Endothelial cell of umbilical vein (primary cell): ENCODE results near the gene TTLL11. TPM values are rescaled to one million over a fixed set of nuclear protein-coding genes. Genes with fewer than 3 reads are reported as not detected.

Source experiments
- BruUV-seq: library from RNA; stranded (reverse); fragments of 400-500 nt; replicated peaks from 2 replicates; lab custom pipeline; 2021; lab: Mats Ljungman, UMichigan
- CTCF ChIA-PET: fragments of 300-600, 350-600 bp; sonication (Branson Sonifier 250); formaldehyde crosslinking; loops from one replicate; lab custom pipeline; 2021; ENCODE audit warnings: antibody characterized with exemption, inconsistent platforms; lab: Charles Lee
- POLR2A ChIA-PET: fragments of 300-600, 350-600 bp; sonication (Branson Sonifier 250); formaldehyde crosslinking; loops from one replicate; lab custom pipeline; 2021; ENCODE audit warnings: antibody characterized with exemption, inconsistent platforms; lab: Charles Lee
- DNase-seq: peaks from one replicate; pipeline ENCODE4 v3.0.0-alpha.2; 2011; ENCODE audit warnings: low read depth, low spot score
- FAIRE-seq: peaks from 2 replicates; lab custom pipeline; 2011; peaks lifted over from hg19 to GRCh38; lab: Jason Lieb, UNC
- H2AFZ ChIP-seq: 2 replicates; pipeline ENCODE4 v1.6.0; 2012; ENCODE audit warnings: low read depth, low read length, control low read depth, inconsistent platforms
- H3K27ac ChIP-seq: 2 replicates; pipeline ENCODE4 v1.5.1; 2011; ENCODE audit warnings: low read depth, mild to moderate bottlenecking, control low read depth, low read length, moderate library complexity; ENCODE audit not compliant: insufficient read depth
- H3K27me3 ChIP-seq, 2 experiments: 2 replicates each; pipeline versions ENCODE4 v1.6.0 to v1.6.1; 2011; ENCODE audit warnings: low read length in 2 of 2, mixed read lengths in 1 of 2; ENCODE audit not compliant: control insufficient read depth in 2 of 2, insufficient read depth in 2 of 2
- H3K36me3 ChIP-seq, 2 experiments: 2 replicates in 1 of 2; 3 replicates in 1 of 2; pipeline ENCODE4 v1.5.1; 2011; ENCODE audit warnings: low read length in 2 of 2, mild to moderate bottlenecking in 1 of 2, moderate library complexity in 1 of 2; ENCODE audit not compliant: control insufficient read depth in 2 of 2, insufficient read depth in 2 of 2; ENCODE audit errors: extremely low read depth in 1 of 2
- H3K4me1 ChIP-seq: 3 replicates; pipeline ENCODE4 v1.5.1; 2011; ENCODE audit warnings: mild to moderate bottlenecking, low read length; ENCODE audit not compliant: control insufficient read depth, insufficient read depth; ENCODE audit errors: extremely low read depth
- H3K4me2 ChIP-seq: 2 replicates; pipeline ENCODE4 v1.6.1; 2011; ENCODE audit warnings: low read length, control low read depth, mixed read lengths; ENCODE audit not compliant: insufficient read depth
- H3K4me3 ChIP-seq, 3 experiments: fragments of 200-600 bp in 1 of 3; sonication (generic), shearing (Covaris generic) in 1 of 3; replicated peaks in 1 of 3; 2 replicates each; pipeline ENCODE4 v1.5.1; 2011 to 2016; ENCODE audit warnings: control low read depth in 3 of 3, low read length in 3 of 3, mild to moderate bottlenecking in 2 of 3, inconsistent platforms in 1 of 3, low read depth in 1 of 3, moderate library complexity in 1 of 3; ENCODE audit not compliant: insufficient read depth in 1 of 3
- H3K79me2 ChIP-seq: 2 replicates; pipeline ENCODE4 v1.6.0; 2012; ENCODE audit warnings: low read length, inconsistent platforms; ENCODE audit not compliant: control insufficient read depth, insufficient read depth
- H3K9ac ChIP-seq: replicated peaks from 2 replicates; pipeline ENCODE3; 2011; ENCODE audit warnings: low read length, control low read depth; ENCODE audit not compliant: insufficient read depth; ENCODE audit errors: extremely low read depth
- H3K9me1 ChIP-seq: replicated peaks from 3 replicates; pipeline ENCODE4 v1.6.0; 2011; ENCODE audit warnings: mild to moderate bottlenecking, low read length; ENCODE audit not compliant: control insufficient read depth, insufficient read depth; ENCODE audit errors: extremely low read depth
- H3K9me3 ChIP-seq: replicated peaks from 2 replicates; pipeline ENCODE4 v1.5.1; 2012; ENCODE audit warnings: low read length, inconsistent platforms; ENCODE audit not compliant: control insufficient read depth, insufficient read depth
- H4K20me1 ChIP-seq: replicated peaks from 2 replicates; pipeline ENCODE3; 2011; ENCODE audit warnings: mild to moderate bottlenecking, low read length; ENCODE audit not compliant: control insufficient read depth, insufficient read depth; ENCODE audit errors: extremely low read depth
- EZH2 ChIP-seq: IDR thresholded peaks from 2 replicates; pipeline ENCODE4 v1.6.1; 2012; ENCODE audit warnings: borderline replicate concordance, low read depth, mild to moderate bottlenecking, moderate library complexity, low read length, inconsistent platforms; ENCODE audit not compliant: severe bottlenecking
- FOS ChIP-seq: IDR thresholded peaks from 2 replicates; pipeline ENCODE4 v1.6.1; 2011; ENCODE audit warnings: mild to moderate bottlenecking, low read length, moderate library complexity, borderline replicate concordance; ENCODE audit not compliant: insufficient read depth
- GATA2 ChIP-seq: IDR thresholded peaks from 2 replicates; pipeline ENCODE4 v1.7.0; 2011; ENCODE audit warnings: low read depth, mild to moderate bottlenecking, moderate library complexity, mixed read lengths, low read length; ENCODE audit not compliant: insufficient read length, insufficient read depth
- JUN ChIP-seq: IDR thresholded peaks from 2 replicates; pipeline ENCODE4 v1.6.1; 2011; ENCODE audit warnings: borderline replicate concordance, low read depth; ENCODE audit not compliant: insufficient read length, insufficient read depth
- MAX ChIP-seq: IDR thresholded peaks from 2 replicates; pipeline ENCODE4 v1.6.1; 2011; ENCODE audit not compliant: insufficient read depth, insufficient read length
- MYC ChIP-seq: IDR thresholded peaks from one replicate; pipeline ENCODE4 v1.6.1; 2011; ENCODE audit warnings: mild to moderate bottlenecking, low read depth, low read length
- POLR2A ChIP-seq: IDR thresholded peaks from 2 replicates; pipeline ENCODE4 v1.6.1; 2012; ENCODE audit warnings: low read depth, mild to moderate bottlenecking, control low read depth, low read length
- POLR2AphosphoS5 ChIP-seq: IDR thresholded peaks from 2 replicates; pipeline ENCODE4 v1.6.1; 2012; ENCODE audit warnings: low read depth, mild to moderate bottlenecking, control low read depth, low read length, moderate library complexity; ENCODE audit not compliant: insufficient read depth
- dilution Hi-C: fragments of 300-500 bp; cut with MboI; formaldehyde crosslinking; loops from one replicate; pipeline ENCODE4 v1.15.0; 2019; ENCODE audit warnings: low sequenced_read_pairs; ENCODE audit not compliant: extremely low pct_ligation_motif_present
- intact Hi-C: fragments of 100-400 bp; cut with micrococcal nuclease; formaldehyde crosslinking; loops from one replicate; pipeline ENCODE4 v1.10.0; 2022
- polyA plus RNA-seq, 4 experiments: library from polyadenylated mRNA; depleted of rRNA in 3 of 4; stranded (reverse) in 3 of 4; unstranded in 1 of 4; fragments of >200 nt; gene quantifications; 2 replicates each; pipeline versions ENCODE4 v1.2.1 to v1.2.3, GENCODE V29; 2011 to 2012; ENCODE audit warnings: missing spikeins in 1 of 4
- total RNA-seq: library from RNA; stranded (reverse); gene quantifications from 2 replicates; pipeline ENCODE4 v1.2.3, GENCODE V29; 2021
- TF ChIP-seq, protein P1 (sequence below), 2 donors: IDR thresholded peaks; 1 replicate in 1 of 2; 2 replicates in 1 of 2; pipeline ENCODE4 v1.5.1; 2011; ENCODE audit warnings: low read length in 2 of 2, mild to moderate bottlenecking in 2 of 2, moderate library complexity in 2 of 2, control low read depth in 1 of 2, inconsistent platforms in 1 of 2, low read depth in 1 of 2; ENCODE audit not compliant: insufficient read depth in 1 of 2; ENCODE audit errors: extremely low read depth in 1 of 2

TTLL11 gene
- total and polyA plus RNA-seq, 2 donors (not counting 3 experiments of a cell fraction or from before 2014, with no cell fraction given) = 4.9 to 5.1 TPM

GRCh38 chr9:122084026-122084675, 9.0 kb downstream of the TTLL11 start:
- Histone ChIP-seq H3K79me2 (no peaks in the 10 kb centered on the region), H4K20me1 (no peaks in the 10 kb centered on the region), H3K9ac (no peak overlapping the region), H3K27ac (no peak overlapping the region), H2AFZ (no peak overlapping the region), H3K9me3 (no peaks in the 10 kb centered on the region), H3K4me3 (no peak overlapping the region), H3K36me3 (no peaks in the 10 kb centered on the region), H3K27me3 (no peaks in the 10 kb centered on the region), H3K4me2 (no peak overlapping the region), H3K4me1 (no peaks in the 10 kb centered on the region), H3K9me1 (no peaks in the 10 kb centered on the region)
- CTCF ChIA-PET = interaction anchor here (1.6 kb wide), 1 partner anchor 15 kb away, joined by 4 read pairs; no protein-coding TSS in a partner anchor
- TF ChIP-seq MAX = no peak
- TF ChIP-seq MYC = no peak
- TF ChIP-seq POLR2A = no peak
- TF ChIP-seq POLR2AphosphoS5 = no peak
- TF ChIP-seq EZH2 = no peak
- no peak for TF ChIP-seq FOS
- TF ChIP-seq, protein P1, sequence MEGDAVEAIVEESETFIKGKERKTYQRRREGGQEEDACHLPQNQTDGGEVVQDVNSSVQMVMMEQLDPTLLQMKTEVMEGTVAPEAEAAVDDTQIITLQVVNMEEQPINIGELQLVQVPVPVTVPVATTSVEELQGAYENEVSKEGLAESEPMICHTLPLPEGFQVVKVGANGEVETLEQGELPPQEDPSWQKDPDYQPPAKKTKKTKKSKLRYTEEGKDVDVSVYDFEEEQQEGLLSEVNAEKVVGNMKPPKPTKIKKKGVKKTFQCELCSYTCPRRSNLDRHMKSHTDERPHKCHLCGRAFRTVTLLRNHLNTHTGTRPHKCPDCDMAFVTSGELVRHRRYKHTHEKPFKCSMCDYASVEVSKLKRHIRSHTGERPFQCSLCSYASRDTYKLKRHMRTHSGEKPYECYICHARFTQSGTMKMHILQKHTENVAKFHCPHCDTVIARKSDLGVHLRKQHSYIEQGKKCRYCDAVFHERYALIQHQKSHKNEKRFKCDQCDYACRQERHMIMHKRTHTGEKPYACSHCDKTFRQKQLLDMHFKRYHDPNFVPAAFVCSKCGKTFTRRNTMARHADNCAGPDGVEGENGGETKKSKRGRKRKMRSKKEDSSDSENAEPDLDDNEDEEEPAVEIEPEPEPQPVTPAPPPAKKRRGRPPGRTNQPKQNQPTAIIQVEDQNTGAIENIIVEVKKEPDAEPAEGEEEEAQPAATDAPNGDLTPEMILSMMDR (IDR thresholded peaks at IDR 0.05; ENCODE audit: extremely low read depth in 1 of 2, insufficient read depth in 1 of 2, low read depth in 1 of 2, low read length in 2 of 2) = no peak
- no peak for TF ChIP-seq JUN
- TF ChIP-seq GATA2 = no peak
- POLR2A ChIA-PET = no interaction called here
- dilution Hi-C loops = no loop called here
- no TSS peak for BruUV-seq
- DNase-seq (no peak), FAIRE-seq (no peak)
- intact Hi-C loops = no loop called here
